SK-N-MC (cell line): ENCODE measurements around the gene BIRC7.

Source experiments
- DNase-seq: peaks from one replicate; pipeline ENCODE4 v3.0.0-alpha.2; 2011; ENCODE audit warnings: low read depth, low spot score
- H3K27ac ChIP-seq: fragments of 200-600 bp; sonication (generic); 2 replicates; pipeline ENCODE4 v1.5.1; 2016; ENCODE audit warnings: mixed run types
- H3K36me3 ChIP-seq: fragments of 200-600 bp; sonication (generic); 2 replicates; pipeline ENCODE4 v1.6.1; 2017; ENCODE audit warnings: antibody characterized with exemption, low read length, mixed read lengths; ENCODE audit not compliant: insufficient read depth
- H3K4me3 ChIP-seq: fragments of 200-600 bp; sonication (generic); 2 replicates; pipeline ENCODE4 v1.5.1; 2016
- H3K9ac ChIP-seq: fragments of 200-600 bp; sonication (generic); 2 replicates; pipeline ENCODE4 v1.8.0; 2017; ENCODE audit warnings: mixed run types, mixed read lengths; ENCODE audit not compliant: insufficient read length
- H3K9me3 ChIP-seq: fragments of 200-600 bp; sonication (generic); 2 replicates; pipeline ENCODE4 v1.6.1; 2017; ENCODE audit warnings: low read depth, mild to moderate bottlenecking, antibody characterized with exemption, low read length, moderate library complexity, mixed read lengths
- EZH2 ChIP-seq: fragments of 200-600 bp; sonication (generic); IDR thresholded peaks from one replicate; pipeline ENCODE4 v1.6.1; 2017; ENCODE audit warnings: antibody characterized with exemption
- FOXP2 ChIP-seq: optimal IDR thresholded peaks from 2 replicates; pipeline ENCODE3; 2011; ENCODE audit warnings: mild to moderate bottlenecking, moderate library complexity; ENCODE audit not compliant: insufficient read depth; ENCODE audit errors: extremely low read length, control extremely low read depth
- POLR2AphosphoS5 ChIP-seq: IDR thresholded peaks from 2 replicates; pipeline ENCODE4 v1.6.1; 2012; ENCODE audit warnings: mild to moderate bottlenecking, low read depth, low read length, borderline replicate concordance

The BIRC7 gene

DNA sequence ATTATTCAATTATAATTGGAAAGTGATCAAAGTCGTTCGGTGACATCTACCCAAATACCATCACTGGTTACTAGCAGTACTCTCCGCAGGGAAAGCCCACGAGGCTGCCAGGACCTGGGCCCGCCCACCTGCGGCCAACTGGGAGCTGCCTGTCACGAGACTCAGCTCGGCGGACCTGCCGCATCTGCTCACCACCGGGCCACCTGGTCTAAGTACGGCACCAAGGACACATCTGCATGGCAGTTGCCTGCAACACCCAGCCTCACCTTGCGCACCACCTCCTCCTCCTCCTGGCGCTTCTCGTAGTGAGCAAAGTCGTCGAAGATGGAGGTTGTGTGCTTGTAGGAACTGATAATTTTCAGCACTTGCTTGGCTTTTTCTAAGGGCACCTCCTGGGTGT is 33.7 kb upstream of the BIRC7 start:
- Histone ChIP-seq H3K36me3 (peaks cover 62% of the 10 kb centered on the region), H3K27ac (no peak overlapping the region), H3K4me3 (no peak overlapping the region), H3K9me3 (no peaks in the 10 kb centered on the region), H3K9ac (no peak overlapping the region)
- TF ChIP-seq POLR2AphosphoS5 (no peak), FOXP2 (no peak), EZH2 (no peak)
- no peak for DNase-seq

DNA sequence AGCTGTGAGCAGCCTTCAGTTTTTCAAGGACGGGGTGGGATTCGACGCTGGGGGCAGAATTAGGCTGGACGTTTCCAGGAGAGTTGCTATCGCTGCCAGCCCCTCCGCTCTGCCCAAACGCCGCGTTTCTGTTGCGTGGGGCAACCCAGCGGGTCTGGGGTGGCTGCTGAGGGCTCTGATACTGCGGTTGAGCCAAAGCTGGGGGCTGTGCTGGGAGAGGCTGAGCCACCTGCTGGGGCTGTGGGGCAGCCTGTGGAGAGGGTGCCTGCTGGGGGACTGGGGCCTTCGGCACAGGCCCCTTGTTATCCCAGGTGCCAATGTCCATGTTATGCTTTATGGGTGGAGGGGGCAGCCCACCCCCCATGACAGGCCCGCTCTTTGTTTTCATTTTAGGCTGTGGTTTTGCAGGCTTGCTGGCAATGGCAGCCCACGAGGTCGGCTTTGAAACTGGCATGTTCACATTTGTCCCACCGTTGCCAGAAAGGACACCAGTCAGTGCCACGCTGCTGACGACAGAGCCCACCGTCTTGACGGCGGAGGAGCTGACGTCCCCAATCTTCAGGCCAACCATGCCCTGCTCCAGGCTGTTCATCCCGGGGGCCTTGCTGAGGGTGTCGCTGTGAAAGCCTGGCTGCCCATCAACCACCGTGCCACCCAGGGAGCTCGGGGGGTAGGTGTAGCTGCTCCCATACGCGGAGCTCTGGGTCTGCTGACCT is 32.7 kb upstream of the BIRC7 start:
- no peak overlapping the region for H3K9ac ChIP-seq
- H3K27ac ChIP-seq, result no peak overlapping the region
- H3K4me3 ChIP-seq, result no peak overlapping the region
- H3K36me3 ChIP-seq, result peaks cover 68% of the 10 kb centered on the region
- H3K9me3 ChIP-seq, result no peaks in the 10 kb centered on the region
- DNase-seq, result no peak
- TF ChIP-seq FOXP2 (no peak), POLR2AphosphoS5 (no peak), EZH2 (no peak)

DNA sequence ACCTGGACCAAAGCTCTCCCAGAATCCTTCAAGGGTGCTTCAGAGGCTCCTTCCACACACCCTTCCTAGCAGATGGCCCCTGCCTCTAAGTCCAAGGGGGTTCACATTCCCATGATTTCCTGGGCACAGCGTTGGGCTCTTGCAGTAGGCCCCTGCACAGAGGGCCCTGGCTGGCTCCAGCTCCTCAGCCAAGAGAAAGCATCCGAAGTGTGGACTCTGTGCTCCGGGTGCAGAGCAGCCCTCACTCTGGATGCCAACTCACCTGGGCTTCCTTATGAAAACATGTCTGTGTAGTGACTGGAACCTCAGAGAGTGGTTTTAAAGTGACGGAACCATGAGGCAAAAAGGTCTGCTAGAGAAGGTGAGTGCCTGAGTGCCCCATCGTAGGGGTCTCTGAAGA is 31.3 kb upstream of the BIRC7 start:
- peaks cover 80% of the 10 kb centered on the region for H3K36me3 ChIP-seq
- TF ChIP-seq EZH2 (no peak), POLR2AphosphoS5 (no peak), FOXP2 (no peak)
- H3K27ac ChIP-seq, result no peak overlapping the region
- H3K9me3 ChIP-seq, result no peaks in the 10 kb centered on the region
- H3K4me3 ChIP-seq, result no peak overlapping the region
- no peak overlapping the region for H3K9ac ChIP-seq
- no peak for DNase-seq

DNA sequence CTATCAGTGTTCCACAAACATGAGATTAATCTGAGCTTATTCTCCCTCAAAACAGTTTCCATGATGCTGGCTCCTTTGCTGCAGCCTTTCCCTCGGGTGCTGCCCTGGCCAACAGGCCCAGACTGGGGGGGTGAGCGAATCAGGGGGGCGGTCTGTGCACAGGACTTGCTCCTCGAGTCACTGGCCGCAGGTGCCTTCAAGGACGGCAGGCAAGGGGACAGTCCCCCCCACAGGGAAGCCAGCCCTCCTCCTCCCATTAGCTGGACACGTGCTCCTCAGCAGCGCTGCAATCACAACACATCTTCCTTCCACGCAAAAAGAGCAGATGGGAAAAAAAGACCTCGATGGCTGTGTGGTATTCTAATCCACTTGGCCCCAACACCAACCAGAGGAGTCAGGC is 29.8 kb upstream of the BIRC7 start:
- TF ChIP-seq FOXP2 (no peak), POLR2AphosphoS5 (no peak), EZH2 (no peak)
- H3K27ac ChIP-seq, result no peak overlapping the region
- no peak for DNase-seq
- H3K36me3 ChIP-seq, result peaks cover 88% of the 10 kb centered on the region
- no peak overlapping the region for H3K4me3 ChIP-seq
- H3K9ac ChIP-seq, result no peak overlapping the region
- no peaks in the 10 kb centered on the region for H3K9me3 ChIP-seq

DNA sequence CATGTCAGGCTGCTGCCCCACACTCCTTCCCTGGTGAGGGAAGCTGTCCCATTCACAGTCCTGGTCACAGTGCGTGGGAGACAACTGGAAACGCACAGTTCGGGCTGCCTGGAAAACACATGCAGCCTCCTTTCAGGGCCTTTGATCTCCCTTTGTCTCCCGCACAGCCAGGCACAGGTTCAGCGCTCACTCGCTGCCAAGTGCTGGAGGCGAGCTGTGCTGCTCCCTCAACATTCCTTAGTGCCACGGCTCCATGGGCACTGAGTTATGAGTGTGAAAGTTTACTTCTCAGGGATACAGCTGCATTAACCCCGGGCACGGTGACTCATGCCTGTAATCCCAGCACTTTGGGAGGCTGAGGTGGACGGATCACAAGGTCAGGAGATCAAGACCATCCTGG is 28.8 kb upstream of the BIRC7 start:
- no peak for TF ChIP-seq EZH2
- no peak for TF ChIP-seq FOXP2
- no peak for TF ChIP-seq POLR2AphosphoS5
- H3K36me3 ChIP-seq, result peaks cover 89% of the 10 kb centered on the region
- H3K4me3 ChIP-seq, result no peak overlapping the region
- no peak overlapping the region for H3K9ac ChIP-seq
- DNase-seq, result no peak
- no peak overlapping the region for H3K27ac ChIP-seq
- no peaks in the 10 kb centered on the region for H3K9me3 ChIP-seq

DNA sequence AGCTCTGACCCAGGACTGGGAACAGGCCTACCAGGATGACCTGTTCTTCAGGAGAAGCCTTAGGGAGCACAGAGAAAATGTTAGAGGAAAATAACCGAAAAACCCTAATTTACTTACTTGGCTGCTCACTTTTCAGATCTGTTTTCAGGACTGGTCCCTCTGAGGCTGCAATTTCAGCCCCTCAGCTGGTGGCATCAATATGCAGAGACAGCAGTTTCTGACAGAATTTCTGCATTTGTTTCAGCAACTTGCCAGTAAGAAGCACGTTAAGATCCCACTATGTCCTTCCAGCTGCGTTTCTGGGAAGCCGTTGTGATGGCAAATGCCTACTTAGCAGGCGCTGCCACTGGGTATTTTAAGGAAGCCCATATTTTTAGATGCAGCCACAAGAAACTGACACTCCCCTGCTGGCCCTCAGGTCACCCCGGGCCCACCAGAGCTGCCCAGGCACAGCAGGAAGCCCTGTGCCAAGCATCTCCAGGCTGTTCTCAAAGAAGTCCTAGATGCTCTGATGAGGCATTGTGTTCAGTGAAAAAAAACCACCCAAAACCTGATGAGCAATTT is 27.3 kb upstream of the BIRC7 start:
- no peaks in the 10 kb centered on the region for H3K9me3 ChIP-seq
- H3K9ac ChIP-seq, result no peak overlapping the region
- H3K36me3 ChIP-seq, result peaks cover 89% of the 10 kb centered on the region
- no peak overlapping the region for H3K4me3 ChIP-seq
- TF ChIP-seq POLR2AphosphoS5 (no peak), FOXP2 (no peak), EZH2 (no peak)
- DNase-seq, result no peak
- no peak overlapping the region for H3K27ac ChIP-seq

DNA sequence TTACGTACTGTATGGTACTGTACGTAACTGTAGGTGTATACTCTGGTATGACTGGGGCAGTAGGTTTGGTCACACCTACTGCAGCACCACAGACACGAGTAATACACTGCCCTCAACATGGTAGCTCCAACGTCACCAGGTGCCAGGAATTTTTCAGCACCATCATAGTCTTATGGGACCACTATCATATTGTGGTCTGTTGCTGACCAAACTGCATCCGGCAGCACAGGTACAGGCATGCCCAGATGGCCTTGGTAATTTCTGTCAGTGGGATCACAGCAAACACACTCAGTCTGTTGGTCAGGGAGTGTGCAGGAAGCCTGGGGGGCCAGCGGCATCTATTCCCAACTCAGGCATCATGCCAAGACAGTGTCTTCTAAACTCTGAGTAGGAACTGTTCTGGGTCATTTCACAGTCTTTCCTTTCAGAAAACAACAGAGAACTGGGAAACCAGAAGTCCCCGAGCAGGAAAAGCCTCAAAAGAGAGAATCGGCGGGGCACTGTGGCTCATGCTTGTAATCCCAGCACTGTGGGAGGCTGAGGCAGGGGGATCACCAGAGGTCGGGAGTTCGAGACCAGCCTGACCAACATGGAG is 25.6 kb upstream of the BIRC7 start:
- H3K9ac ChIP-seq, result no peak overlapping the region
- DNase-seq, result no peak
- H3K36me3 ChIP-seq, result peaks cover 87% of the 10 kb centered on the region
- H3K27ac ChIP-seq, result no peak overlapping the region
- no peak overlapping the region for H3K4me3 ChIP-seq
- H3K9me3 ChIP-seq, result no peaks in the 10 kb centered on the region
- no peak for TF ChIP-seq FOXP2
- no peak for TF ChIP-seq EZH2
- TF ChIP-seq POLR2AphosphoS5, result no peak

DNA sequence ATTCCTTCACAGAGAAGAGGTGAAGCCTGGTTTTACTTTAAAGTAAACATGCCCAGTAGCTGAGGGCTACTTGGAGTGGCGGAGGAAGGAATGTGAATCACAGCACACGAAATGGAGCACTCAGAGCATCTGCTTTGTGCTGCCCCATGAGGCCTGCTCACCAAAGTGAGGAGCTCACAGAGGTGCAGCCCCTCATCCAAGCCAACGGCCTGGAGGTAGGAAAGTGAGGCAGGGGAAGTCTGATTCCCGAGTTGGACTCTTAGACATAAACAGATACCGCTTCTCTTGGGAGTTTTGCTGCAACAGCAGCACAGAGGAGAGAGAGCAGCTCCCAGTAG is 23.3 kb upstream of the BIRC7 start:
- no peaks in the 10 kb centered on the region for H3K9me3 ChIP-seq
- no peak for DNase-seq
- H3K4me3 ChIP-seq, result no peak overlapping the region
- TF ChIP-seq FOXP2 (no peak), EZH2 (no peak), POLR2AphosphoS5 (no peak)
- peaks cover 69% of the 10 kb centered on the region for H3K36me3 ChIP-seq
- H3K27ac ChIP-seq, result no peak overlapping the region
- no peak overlapping the region for H3K9ac ChIP-seq
